CD4-positive, alpha-beta T cell (primary cell): ENCODE measurements around the gene DENND5B. TPM values are rescaled to one million over a fixed set of nuclear protein-coding genes. Genes with fewer than 3 reads are reported as not detected.

Experiments used
- ATAC-seq: fragments of 200-7000 bp; cut with Tn5 transposase; one replicate; pipeline ENCODE4 v1.10.0; 2022; ENCODE audit warnings: mild to moderate bottlenecking; ENCODE audit not compliant: poor library complexity
- CTCF ChIA-PET: fragments of 350-600 bp; sonication (Branson Sonifier 250); formaldehyde crosslinking; loops from one replicate; lab custom pipeline; 2021; ENCODE audit warnings: antibody characterized with exemption, inconsistent platforms; lab: Charles Lee
- POLR2A ChIA-PET: fragments of 350-600 bp; sonication (Branson Sonifier 250); formaldehyde crosslinking; loops from one replicate; lab custom pipeline; 2021; ENCODE audit warnings: antibody characterized with exemption, inconsistent platforms; lab: Charles Lee
- DNase-seq, 14 experiments: peaks; one replicate each; pipeline ENCODE4 v3.0.0-alpha.2; 2013 to 2020; ENCODE audit warnings: mixed read lengths in 2 of 14
- H3K27ac ChIP-seq, 2 donors: one replicate each; pipeline versions ENCODE4 v1.5.1 to v1.7.0; 2013; ENCODE audit warnings: low read length in 2 of 2, low read depth in 1 of 2, mild to moderate bottlenecking in 1 of 2
- H3K27me3 ChIP-seq, 2 experiments: 1 replicate in 1 of 2; 2 replicates in 1 of 2; pipeline versions ENCODE4 v1.6.1 to v1.7.0; 2013; ENCODE audit warnings: low read length in 2 of 2, control low read depth in 1 of 2, mild to moderate bottlenecking in 1 of 2, moderate library complexity in 1 of 2; ENCODE audit not compliant: insufficient read depth in 2 of 2, control insufficient read depth in 1 of 2
- H3K36me3 ChIP-seq: one replicate; pipeline ENCODE4 v1.6.1; 2013; ENCODE audit warnings: low read length, control low read depth; ENCODE audit not compliant: insufficient read depth
- H3K4me1 ChIP-seq: one replicate; pipeline ENCODE4 v1.6.1; 2013; ENCODE audit warnings: low read length, control low read depth; ENCODE audit not compliant: insufficient read depth
- H3K4me3 ChIP-seq: one replicate; pipeline ENCODE4 v1.5.1; 2013; ENCODE audit warnings: mild to moderate bottlenecking, low read length, moderate library complexity
- H3K9me3 ChIP-seq, 2 experiments: 1 replicate in 1 of 2; 2 replicates in 1 of 2; pipeline versions ENCODE4 v1.6.1 to v1.7.0; 2013; ENCODE audit warnings: low read length in 2 of 2, mild to moderate bottlenecking in 2 of 2, control low read depth in 1 of 2, moderate library complexity in 1 of 2; ENCODE audit not compliant: control insufficient read depth in 1 of 2, insufficient read depth in 1 of 2
- H3K27ac Mint-ChIP-seq: one replicate; pipeline ENCODE4 v1.8.0; 2020; ENCODE audit warnings: mixed read lengths
- H3K27me3 Mint-ChIP-seq: one replicate; pipeline ENCODE4 v1.8.0; 2021; ENCODE audit warnings: mixed read lengths
- H3K36me3 Mint-ChIP-seq: one replicate; pipeline ENCODE4 v1.8.0; 2021; ENCODE audit warnings: low read depth, mixed read lengths
- H3K4me1 Mint-ChIP-seq: one replicate; pipeline ENCODE4 v1.8.0; 2021; ENCODE audit warnings: low read depth, mixed read lengths
- H3K4me3 Mint-ChIP-seq: one replicate; pipeline ENCODE4 v1.8.0; 2020; ENCODE audit warnings: mild to moderate bottlenecking, mixed read lengths
- H3K9me3 Mint-ChIP-seq: one replicate; pipeline ENCODE4 v1.8.0; 2020; ENCODE audit warnings: mixed read lengths
- intact Hi-C, 2 experiments: fragments of 100-400 bp; cut with DNase I in 1 of 2; cut with micrococcal nuclease in 1 of 2; formaldehyde crosslinking; loops; one replicate each; pipeline versions ENCODE4 v1.15.1 to v1.9.0; 2023 to 2025; cut with DNase I, micrococcal nuclease
- total RNA-seq, 174 experiments: library from RNA in 2 of 174; stranded (reverse) in 2 of 174; gene quantifications; one replicate each; pipeline ENCODE4 v1.2.3 and lab custom pipeline; 2021 to 2026
- TF ChIP-seq, protein P1 (sequence below): fragments of 200-600 bp; IDR thresholded peaks from one replicate; pipeline ENCODE4 v1.8.0; 2022; ENCODE audit warnings: antibody characterized with exemption, mild to moderate bottlenecking

The DENND5B gene
- total RNA-seq, 2 experiments from 2014 or later = 0.22 to 0.25 TPM

DNA sequence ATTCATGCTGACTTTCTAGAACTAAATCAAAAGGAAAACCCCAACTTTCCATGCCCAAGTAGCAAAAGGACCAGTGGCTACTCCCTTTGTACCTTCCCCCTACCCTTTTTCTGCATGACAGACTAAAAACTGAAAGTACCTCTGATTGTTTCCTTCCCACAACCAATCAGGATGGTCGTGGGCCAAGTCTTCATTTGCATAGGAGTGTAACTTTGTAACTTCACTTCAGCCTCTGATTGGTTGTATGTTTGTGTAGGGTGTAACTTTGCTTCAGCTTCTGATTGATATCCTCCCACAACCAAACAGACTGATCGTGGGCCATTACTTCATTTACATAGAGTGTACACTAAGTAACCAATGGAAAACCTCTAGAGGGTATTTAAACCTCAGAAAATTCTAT, 96.5 kb downstream of the DENND5B start:
- H3K4me1 Mint-ChIP-seq = no peaks in the 10 kb centered on the region
- H3K36me3 ChIP-seq = no peaks in the 10 kb centered on the region
- no peaks in the 10 kb centered on the region for H3K36me3 Mint-ChIP-seq
- ATAC-seq (no peak), DNase-seq (no peak)
- ChIA-PET CTCF (interaction anchor here (0.7 kb wide), 1 partner anchor 34 kb away, joined by 3 read pairs; no protein-coding TSS in a partner anchor), POLR2A (no interaction called here)
- no peaks in the 10 kb centered on the region for H3K9me3 ChIP-seq
- H3K4me1 ChIP-seq = no peaks in the 10 kb centered on the region
- H3K27ac Mint-ChIP-seq = no peak overlapping the region
- H3K4me3 Mint-ChIP-seq = no peak overlapping the region
- no peaks in the 10 kb centered on the region for H3K9me3 Mint-ChIP-seq
- intact Hi-C loops = no loop called here
- peaks cover 13% of the 10 kb centered on the region for H3K27me3 Mint-ChIP-seq
- TF ChIP-seq, protein P1, sequence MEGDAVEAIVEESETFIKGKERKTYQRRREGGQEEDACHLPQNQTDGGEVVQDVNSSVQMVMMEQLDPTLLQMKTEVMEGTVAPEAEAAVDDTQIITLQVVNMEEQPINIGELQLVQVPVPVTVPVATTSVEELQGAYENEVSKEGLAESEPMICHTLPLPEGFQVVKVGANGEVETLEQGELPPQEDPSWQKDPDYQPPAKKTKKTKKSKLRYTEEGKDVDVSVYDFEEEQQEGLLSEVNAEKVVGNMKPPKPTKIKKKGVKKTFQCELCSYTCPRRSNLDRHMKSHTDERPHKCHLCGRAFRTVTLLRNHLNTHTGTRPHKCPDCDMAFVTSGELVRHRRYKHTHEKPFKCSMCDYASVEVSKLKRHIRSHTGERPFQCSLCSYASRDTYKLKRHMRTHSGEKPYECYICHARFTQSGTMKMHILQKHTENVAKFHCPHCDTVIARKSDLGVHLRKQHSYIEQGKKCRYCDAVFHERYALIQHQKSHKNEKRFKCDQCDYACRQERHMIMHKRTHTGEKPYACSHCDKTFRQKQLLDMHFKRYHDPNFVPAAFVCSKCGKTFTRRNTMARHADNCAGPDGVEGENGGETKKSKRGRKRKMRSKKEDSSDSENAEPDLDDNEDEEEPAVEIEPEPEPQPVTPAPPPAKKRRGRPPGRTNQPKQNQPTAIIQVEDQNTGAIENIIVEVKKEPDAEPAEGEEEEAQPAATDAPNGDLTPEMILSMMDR = no peak
- no peak overlapping the region for H3K4me3 ChIP-seq
- no peaks in the 10 kb centered on the region for H3K27me3 ChIP-seq
- no peak overlapping the region for H3K27ac ChIP-seq

DNA sequence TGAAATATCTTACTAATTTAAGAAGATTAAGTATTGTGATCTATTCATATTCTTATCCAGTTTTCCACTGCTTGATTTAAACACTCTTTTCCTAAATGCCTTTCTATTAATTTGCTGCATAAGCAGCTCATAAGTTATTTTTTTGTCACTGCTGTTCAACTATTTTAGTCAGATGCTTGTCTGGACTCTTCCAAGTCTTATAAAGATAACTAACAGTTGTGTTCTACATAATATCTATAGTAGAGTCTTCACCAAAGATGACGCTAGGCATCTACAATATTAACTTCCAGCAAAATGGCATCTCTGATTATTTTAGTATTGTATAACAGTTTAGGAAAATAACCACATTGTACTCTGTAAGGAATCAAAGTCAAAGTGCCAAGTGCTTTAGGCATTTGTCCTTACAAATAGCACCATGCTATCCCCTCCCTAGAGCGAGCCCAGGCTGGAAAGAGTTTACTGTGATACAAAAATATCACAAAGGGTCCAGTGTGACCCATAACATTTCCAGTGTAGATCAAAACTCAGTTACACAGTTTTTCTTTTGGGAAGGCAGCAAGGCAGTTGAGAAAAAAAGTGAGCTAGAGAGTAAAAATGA, 98.2 kb downstream of the DENND5B start:
- no peaks in the 10 kb centered on the region for H3K27me3 ChIP-seq
- intact Hi-C loops = no loop called here
- ChIA-PET CTCF (no interaction called here), POLR2A (no interaction called here)
- Mint-ChIP-seq H3K27ac (no peak overlapping the region), H3K4me1 (no peaks in the 10 kb centered on the region), H3K36me3 (no peaks in the 10 kb centered on the region), H3K27me3 (peaks cover 8% of the 10 kb centered on the region), H3K9me3 (no peaks in the 10 kb centered on the region), H3K4me3 (no peak overlapping the region)
- DNase-seq (no peak), ATAC-seq (no peak)
- no peaks in the 10 kb centered on the region for H3K4me1 ChIP-seq
- H3K9me3 ChIP-seq = no peaks in the 10 kb centered on the region
- no peaks in the 10 kb centered on the region for H3K36me3 ChIP-seq
- TF ChIP-seq, protein P1 = no peak
- no peak overlapping the region for H3K4me3 ChIP-seq
- no peak overlapping the region for H3K27ac ChIP-seq

DNA sequence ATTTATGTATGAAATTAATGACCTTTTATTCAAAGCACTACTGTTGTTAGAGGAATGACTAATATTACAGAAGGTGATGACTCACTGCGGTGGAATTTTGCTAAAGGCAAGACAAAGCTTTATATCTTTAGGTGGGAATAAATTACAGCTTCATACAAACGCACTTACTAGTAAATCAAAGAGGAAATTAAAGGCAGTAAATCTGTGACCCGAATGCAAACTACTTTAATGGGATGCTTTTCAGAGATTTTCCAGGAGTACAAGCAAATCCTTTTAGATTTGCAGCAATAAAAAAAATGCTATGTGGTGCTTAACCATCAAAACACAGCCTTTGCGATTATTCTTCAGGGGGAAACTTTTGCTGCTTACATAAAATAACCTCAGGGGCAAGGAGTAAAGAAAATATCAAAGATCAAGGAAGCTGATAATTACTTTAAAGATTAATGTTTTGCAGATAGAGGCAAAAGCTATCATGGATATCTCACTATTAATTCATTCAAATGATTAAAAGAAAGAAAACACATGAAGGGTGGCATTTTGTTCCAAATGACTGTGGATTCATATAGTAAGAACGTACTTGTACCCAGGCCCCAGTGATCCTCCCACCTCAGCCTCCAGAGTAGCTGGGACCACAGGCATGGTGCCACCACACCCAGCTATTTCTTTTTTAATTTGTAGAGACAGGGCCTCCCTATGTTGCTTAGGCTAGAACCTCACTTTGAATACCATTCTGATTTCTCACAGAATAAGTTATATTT, 98.9 kb downstream of the DENND5B start:
- Mint-ChIP-seq H3K4me3 (no peak overlapping the region), H3K9me3 (no peaks in the 10 kb centered on the region), H3K4me1 (no peaks in the 10 kb centered on the region), H3K27me3 (peaks cover 8% of the 10 kb centered on the region), H3K27ac (no peak overlapping the region), H3K36me3 (no peaks in the 10 kb centered on the region)
- Histone ChIP-seq H3K36me3 (no peaks in the 10 kb centered on the region), H3K27me3 (no peaks in the 10 kb centered on the region), H3K4me1 (no peaks in the 10 kb centered on the region), H3K4me3 (no peak overlapping the region), H3K9me3 (no peaks in the 10 kb centered on the region), H3K27ac (no peak overlapping the region)
- intact Hi-C loops = no loop called here
- POLR2A ChIA-PET = no interaction called here
- ATAC-seq = no peak
- DNase-seq = no peak
- TF ChIP-seq, protein P1 = no peak
- CTCF ChIA-PET = interaction anchor here (1.4 kb wide), 1 partner anchor 19 kb away, joined by 3 read pairs; no protein-coding TSS in a partner anchor
